HG03460 (cell line): ENCODE data around the gene AMER3.

ENCODE experiments used
- ATAC-seq: cut with Tn5 transposase; IDR thresholded peaks from one replicate; pipeline ENCODE4 v1.9.1; 2021; ENCODE audit not compliant: unreplicated experiment

The AMER3 gene

DNA sequence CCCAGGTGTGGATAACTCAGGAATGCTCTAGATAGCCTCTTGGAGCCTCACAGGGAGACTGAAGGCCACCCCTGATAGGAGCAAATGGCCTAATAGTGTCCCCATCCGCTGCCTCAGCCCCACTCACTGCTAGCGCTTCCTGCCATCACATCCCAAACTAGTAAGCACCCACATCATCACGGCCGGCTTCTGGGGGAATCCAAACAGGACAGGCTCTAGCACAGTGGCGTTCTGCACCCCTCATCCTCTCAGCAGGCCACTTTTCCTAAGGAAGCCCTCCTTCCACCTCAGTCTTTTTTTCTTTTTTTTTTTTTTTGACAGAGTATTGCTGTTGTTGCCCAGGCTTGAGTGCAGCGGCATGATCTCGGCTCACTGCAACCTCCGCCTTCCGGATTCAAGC lies 6.3 kb upstream of the AMER3 start:
- no peak for ATAC-seq

DNA sequence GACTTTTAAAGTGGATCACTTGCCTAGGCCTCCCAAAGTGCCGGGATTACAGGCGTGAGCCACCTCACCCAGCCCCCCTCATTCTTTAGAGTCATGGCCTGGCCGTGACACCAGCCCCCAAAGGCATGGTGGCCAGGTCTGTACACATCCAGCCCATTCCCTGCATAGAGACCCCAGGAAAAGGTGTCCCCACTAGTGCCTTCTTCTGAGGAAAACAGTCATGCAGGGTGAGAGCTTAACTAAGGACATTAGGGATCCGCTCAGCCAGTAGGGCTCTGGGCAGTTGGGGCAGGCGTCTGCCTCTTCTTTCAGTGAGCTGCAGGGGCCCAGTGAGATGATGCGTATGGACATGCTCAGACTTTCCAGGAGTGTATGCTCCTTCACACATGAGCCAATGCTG lies 5.7 kb upstream of the AMER3 start:
- ATAC-seq, result no peak

DNA sequence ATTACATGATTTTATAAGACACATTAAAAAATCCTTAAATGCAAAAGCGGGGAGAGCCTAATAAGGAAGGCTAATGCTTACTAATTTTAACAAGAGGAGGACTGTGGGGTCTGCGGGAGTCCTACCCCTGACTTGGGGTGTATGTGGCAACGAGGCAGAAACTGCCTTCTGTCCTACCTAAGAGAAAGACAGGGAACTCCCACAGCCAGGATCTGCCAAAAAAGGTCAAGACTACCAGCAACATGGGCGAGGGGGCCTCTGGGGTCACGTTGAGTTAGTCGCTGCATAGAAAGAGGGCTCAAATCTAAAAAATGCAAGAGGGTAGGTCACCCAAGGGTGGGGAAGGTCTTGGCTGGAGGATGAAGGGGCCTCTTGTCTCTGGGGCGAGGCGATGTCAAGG lies 529 bp upstream of the AMER3 start:
- no peak for ATAC-seq

DNA sequence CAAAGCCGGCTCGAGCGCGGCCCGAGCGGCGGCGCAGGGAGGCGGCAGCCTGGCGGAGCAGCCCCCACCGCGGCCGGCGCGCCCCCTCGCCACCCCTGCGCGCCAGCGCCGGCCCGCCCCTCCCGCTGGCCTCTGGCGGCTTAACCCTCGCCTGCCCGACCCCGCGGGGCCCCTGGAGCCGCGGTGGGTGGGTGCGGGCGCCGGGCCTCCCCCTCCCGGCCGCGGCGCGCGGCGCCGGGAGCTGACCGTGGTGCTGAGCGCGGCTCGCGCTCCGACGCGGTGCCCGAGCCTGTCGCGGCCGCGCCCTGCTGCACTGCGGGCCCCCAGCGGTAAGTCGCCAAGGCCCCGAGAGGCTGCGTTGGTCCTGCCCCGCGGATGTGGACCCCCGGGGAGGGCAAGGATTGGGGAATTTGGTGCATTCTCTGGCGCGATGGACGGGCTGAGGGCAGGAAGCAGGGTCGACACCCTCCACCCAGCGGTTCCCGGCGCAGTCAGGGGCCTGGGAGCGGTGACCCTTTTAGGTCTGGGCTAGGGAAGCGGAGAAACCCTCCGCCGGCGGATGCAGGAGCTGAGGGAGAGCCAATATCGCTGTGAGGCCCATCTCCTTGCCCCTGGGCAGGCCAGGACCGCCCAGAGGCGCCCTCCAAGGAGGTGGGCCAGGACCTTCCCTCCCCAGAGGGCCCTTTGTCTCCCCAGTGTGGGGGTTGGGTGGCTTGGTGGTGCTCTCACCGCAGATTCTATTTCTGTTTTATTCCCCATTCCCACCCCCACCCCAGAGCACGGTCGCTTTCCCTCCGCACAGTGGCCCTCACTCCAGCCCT lies 923 bp downstream of the AMER3 start:
- no peak for ATAC-seq

DNA sequence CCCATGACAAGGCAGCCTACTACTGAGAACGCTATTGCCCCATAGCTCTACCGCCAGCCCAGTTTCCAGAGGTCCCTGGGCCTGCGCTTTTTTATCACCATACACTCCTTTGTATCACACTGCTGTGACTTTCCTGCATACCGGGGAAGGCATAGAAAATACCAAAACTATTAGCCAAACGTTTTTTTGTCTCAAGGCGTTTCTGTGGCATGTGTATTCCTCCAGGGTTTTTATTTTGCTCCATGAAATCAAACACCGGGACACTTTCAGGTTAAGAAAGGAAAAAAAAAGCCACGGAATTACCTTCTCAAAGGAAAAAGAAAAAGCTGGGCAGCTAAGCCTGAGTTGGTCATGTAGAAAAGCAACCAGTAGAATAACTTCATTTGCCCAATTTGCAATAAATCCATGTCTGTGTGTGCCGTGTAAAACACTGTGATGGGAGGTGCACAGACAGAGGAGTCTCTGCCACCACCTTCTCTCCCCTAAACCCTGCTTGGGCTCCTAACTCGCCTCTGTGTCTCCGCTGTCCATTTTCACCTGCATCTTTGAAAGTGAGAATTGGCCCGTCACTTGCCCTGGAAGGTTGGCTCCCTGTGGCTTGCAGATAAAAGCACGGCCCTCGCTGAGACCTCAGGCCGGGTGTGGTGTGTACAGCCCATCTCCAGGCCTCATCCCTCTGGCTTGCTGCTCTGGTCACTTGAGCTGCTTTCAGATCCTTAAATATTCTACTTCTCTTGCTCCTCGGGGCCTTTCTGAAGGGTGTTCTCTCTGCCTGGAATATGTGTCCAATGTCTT lies 1.7 kb downstream of the AMER3 start:
- no peak for ATAC-seq

DNA sequence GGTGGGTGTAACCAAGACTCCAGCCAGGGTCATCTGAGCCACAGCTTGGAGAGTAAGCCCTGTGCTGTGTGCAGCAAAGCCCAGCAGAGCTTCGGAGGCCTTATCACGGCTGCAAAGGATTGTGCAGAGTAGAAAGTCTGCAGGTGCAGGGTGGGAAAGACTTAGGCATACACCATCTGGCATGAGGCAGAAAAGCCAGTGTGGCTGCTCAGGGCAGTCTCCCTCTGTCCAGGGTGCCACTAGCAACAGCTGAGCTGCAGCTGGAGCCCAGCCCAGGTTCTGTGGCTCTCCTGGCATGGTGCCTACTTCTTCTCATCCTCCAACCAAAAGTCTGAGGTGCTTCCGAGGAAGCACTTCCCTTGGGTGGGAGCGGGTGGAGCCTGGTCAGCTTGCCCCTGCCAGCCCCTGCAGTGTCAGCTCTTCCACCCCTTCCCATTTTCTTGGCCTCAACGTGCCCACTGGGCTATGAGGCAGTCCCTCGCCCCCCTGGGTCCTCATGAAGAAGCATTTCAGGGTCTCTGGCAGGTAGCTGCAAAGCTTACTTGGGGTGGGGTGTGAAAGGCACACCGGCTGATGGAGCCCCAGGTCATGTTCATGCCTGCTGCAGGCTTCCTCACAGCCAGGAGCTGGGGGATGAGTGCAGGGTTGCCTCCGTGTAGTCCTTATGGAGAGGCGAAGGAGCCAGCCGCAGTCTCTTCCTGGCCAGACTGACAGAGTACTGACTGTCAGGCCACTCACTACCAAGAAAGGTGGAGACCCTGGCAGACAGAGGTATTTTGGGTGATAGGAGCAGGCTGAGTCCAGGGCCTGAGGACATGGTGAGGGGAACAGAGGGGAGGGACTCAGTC lies 4.8 kb downstream of the AMER3 start:
- ATAC-seq, result no peak

DNA sequence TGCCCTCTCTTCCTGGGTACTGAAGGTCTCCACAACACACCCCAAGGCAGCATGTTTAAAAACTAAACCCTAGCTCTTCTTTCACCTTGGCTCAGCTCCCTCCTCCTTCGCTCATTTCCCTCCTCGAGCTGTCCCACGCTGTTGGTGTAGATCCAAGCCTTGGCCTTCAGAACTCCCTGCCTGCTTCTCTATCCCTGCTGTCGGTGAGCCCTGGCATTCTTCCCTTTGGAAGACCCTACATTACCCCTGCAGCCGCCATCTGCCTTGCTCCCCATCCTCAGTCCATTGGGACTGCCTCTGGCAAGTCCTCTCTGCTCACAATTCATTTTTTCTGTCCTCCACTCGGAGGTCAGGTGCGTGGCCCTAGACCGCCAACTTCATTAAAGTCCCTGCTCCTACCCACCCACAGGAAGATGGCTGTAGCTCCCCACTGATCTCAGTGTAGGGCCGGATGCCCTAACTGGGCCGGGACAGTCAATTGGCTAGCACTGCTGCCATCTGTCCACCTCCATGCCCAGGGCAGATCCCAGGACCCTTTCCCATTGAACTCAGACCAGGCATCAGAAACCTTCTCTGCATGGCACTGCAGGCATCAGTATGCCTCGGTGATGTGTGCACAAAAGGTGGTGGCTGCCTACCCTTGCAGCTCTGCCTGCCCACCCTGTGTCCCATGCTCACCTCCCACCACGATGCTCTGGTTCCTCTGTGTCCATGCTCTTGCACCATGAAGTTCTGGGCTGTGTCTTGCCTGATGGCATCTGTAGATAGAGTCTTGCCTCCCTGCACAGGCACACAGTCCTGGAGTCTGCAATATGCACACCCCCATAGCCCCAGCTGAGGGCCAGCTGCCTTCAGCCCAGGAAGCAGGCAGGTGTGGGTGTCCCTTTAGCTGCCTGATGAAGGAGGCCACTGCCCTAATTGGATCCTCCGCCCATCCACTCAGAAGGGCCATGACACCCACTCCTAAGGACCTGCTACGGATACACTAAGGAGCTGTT lies 5.7 kb downstream of the AMER3 start:
- no peak for ATAC-seq

DNA sequence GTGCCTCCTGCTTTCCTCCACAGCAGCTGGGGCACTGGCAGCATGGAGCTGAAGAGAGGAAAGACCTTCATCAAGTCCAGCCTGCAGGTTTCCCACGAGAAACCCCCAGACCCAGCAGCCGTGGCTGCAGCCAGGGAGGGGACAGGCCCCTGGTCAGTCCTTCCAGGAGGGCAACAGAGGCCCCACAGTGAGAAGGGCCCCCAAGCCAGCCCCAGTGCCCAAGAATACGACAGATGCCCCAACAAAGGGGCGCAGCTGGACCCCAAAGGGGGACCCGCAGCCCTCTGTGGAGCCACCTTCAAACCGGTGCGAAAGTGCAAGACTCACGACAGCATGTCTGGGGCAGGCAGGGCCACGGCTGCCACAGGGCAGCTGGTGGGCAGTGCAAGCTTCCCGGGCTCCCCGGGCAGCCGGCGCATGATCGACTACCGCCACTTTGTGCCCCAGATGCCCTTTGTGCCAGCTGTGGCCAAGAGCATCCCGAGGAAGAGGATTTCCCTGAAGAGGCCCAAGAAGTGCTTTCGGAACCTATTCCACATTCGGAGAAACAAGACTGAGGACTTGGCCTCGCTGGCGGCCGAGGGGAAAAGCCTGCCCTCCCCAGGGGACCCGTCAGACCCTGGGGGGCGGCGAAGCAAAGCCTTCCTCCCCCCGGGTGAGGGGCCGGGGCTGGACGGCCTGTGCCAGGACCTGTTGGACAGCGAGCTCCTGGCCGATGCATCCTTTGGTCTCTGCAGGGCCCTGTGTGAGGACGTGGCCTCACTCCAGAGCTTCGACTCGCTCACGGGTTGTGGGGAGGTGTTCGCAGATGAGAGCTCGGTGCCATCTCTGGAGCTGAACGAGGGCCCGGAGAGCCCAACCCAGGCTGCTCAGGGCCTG lies 6.9 kb downstream of the AMER3 start:
- ATAC-seq, result no peak

DNA sequence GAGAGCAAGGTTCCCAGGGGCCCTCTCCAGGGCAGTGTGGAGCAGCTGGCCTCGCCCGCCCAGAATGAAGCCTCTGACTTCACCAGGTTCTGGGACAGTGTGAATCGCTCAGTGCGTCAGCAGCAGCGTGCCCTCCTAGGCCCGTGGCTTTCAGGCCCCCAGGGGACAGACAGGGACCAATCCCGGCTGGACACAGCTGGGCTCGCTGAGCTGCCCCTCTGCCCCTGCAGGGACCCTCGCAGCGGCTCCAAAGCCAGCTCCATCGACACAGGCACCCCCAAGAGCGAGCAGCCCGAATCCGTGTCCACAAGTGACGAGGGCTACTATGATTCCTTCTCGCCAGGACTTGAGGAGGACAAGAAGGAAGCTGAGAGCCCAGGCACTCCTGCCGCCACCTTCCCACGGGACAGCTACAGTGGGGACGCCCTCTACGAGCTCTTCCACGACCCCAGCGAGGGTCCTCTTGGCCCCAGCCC lies 7.6 kb downstream of the AMER3 start:
- ATAC-seq, result no peak

DNA sequence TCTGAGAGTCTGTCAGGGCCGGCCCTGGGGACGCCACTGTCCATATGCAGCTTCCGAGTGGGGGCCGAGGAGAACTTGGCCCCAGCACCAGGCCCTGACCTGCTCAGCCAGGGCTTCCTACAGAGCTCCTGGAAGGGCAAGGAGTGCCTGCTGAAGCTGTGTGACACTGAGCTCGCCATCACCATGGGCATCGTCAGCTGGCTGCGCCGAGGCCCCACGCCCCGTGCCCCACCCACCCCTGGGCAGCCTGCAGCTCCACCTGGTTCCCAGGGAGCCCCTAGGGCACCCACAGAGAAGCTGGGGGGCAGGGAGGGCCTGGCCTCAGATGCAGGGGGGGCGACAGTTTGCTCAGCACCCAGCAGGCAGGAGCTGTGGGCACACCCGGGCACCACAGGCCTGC lies 8.1 kb downstream of the AMER3 start:
- ATAC-seq, result no peak

DNA sequence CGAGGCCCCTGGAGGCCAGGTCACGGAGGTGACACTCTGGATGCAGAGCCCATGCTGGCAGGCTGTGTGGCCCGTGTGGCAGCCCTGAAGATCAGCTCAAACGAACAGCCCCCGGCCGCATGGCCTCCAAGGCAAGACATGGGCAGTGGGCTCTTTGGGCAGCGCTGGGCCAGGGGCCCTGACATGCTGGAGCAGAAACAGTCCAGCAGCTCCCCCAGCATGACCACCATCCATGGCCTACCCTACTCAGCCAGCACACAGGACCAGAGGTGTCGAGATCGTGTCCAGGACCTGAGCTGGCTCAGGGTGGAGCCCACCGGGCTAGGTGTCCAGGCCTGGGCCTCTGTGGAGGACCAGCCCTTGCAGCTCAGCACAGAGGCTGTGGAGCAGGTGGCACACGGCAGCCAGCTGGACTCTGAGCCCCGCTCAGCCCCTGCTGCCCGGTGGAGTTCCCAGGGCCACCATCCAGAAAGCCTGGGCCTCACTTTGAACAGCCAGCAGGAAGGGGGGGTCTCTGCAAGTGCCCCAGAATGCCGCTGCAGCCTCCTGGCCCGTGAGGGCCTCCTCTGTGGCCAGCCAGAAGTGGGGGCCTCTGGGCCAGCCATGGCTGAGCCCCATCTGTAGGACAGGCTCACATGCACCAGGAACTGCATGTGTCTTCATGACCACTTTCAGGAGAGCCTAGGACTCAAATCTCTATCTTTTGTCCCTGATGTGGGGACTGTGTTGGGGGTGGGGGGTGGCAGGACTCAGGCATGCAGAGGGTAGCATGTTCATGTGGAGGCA lies 8.9 kb downstream of the AMER3 start:
- no peak for ATAC-seq

DNA sequence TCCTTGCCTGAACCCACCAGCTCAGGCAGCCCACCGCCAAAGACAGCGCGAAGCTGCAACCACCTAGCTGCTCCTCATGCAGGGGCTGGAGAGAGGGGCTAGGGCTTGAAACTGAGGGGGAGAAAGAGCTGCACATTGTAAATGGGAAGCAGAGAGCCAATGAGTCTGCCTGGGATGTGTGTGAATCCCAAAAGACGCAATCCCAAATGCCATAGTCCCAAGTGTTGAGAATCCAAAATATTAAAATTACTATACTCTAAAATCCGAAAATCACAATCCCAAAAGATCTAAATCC lies 9.4 kb downstream of the AMER3 start:
- no peak for ATAC-seq

DNA sequence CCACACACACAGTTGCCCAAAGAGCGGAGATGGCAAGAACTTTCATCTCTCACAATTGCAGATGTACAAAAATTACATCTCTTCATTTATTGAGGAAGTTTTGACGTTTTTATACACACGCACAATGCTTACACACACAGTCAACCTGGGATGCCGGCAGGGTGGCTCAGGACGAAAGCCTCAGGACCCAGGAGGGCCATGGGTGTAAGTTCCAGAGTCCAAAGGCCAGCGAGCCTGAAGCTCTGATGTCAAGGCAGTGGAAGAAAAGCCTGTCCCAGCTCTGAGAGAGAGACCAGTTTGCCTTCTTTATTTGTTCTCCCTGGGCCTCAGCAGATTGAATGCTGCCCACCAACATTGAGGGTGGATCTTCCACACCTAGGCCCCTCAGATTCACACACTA lies 10.1 kb downstream of the AMER3 start:
- ATAC-seq, result no peak

DNA sequence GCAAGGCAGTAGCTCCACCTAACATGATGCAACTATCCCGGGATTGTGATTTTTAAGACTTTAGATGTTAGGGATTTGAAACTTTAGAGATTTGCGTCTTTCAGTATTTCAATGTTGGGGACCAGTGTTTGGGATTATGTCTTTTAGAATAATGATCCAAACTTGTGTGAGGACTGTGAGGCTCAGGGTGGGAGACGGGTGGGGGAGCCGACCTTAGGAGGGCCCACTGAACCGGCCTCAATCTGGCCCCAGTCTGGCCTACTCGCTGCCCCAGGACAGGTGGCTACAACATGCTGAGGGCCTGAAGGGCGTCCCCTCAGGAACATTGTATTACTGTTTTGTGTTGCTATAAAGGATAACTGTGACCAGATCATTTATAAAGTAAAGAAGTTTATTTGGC lies 10.7 kb downstream of the AMER3 start:
- no peak for ATAC-seq

DNA sequence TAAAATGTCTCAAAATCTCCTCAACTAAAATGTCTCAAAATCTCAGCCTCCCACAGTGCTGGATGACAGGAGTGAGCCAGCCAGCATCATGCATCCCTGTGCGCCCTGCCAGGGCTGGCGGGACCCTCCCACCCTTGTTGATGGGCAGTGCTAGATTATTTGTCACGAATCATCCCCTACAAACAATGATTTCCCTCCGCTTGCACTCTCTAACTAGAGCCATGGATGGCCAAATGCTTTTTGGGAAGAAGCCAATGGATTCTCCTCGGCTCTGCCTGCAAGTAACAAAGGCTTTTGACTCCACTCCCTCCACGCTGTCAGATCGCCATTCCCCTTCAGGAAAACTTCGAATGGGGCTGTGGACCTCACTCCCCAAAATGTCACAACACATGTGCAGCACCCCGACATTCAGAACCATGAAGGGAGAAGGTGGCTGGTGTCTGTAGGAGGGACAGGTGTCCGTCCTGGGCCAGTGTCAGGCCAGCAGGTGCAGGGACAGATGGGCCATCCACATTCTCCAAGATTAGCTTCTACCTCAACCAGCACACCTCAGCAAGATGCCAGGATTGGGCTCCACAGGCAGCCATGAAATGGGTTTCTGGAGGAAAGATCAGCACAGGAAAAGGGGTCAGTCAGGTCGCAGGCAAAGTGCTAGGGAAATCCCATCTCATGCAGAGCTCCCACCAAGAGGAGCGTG lies 11.5 kb downstream of the AMER3 start:
- no peak for ATAC-seq

DNA sequence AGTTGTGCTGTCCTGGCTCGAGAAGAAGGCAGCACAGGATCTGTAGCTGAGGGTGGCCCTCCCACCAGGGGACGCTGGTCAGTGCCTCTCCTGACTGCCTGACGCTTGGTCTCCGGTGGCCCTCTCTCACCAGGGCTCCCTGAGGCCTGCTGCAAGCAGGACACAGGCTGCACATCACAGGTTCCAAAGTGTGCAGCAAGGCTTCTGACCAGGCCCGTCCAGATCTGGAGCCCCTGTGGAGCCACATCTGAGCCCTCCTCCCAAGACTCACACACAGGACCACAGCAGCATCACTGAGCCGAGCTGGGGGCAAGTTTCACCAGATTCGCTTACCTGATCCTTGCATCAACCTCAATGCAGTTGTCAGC lies 12.1 kb downstream of the AMER3 start:
- no peak for ATAC-seq

DNA sequence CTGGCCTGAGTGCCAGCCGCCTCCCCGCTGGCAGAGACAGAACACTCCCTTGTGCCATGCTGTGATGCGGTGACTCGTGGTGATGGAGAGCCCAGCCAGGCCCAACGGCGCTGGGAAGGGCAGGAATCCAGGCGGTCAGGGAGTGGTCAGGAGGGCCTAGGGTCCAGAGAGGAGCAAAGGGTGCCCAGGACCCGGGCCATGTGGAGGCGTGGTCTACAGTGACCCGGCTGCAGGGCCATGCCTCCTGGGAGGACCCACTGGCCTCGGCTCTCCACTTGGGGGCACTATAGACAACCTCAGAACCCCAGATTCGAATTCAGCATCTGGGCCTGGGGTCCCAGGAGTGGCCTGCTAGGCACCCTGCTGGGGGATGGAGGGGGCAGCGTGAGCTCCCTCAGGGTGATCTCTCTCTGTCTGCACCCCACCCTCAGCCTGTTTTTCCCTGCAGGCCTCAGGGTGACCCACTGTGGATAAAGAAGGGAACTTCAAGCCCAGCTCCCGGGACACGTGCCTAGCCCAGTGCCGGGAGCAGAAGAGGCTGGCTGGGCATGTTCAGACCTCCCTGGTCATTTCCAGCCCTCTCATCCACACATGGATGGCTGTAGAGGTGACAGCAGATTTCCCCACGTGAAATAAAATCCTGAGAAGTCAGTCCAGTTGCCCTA lies 13.0 kb downstream of the AMER3 start:
- no peak for ATAC-seq
